GM23338 (cell line): ENCODE measurements around the gene SLC25A10. TPM values are rescaled to one million over a fixed set of nuclear protein-coding genes. Genes with fewer than 3 reads are reported as not detected.

Experiments
- EZH2 ChIP-seq: fragments of 200-600 bp; sonication (generic); IDR thresholded peaks from one replicate; pipeline ENCODE4 v1.8.0; 2017; ENCODE audit warnings: antibody characterized with exemption, mild to moderate bottlenecking, low read depth; ENCODE audit not compliant: unreplicated experiment
- JUNB ChIP-seq: IDR thresholded peaks from one replicate; pipeline ENCODE4 v1.6.1; 2016; ENCODE audit warnings: antibody characterized with exemption; ENCODE audit not compliant: unreplicated experiment
- NANOG ChIP-seq: IDR thresholded peaks from 2 replicates; pipeline ENCODE4 v1.6.1; 2016; ENCODE audit warnings: antibody characterized with exemption, borderline replicate concordance
- POLR2AphosphoS5 ChIP-seq: IDR thresholded peaks from 2 replicates; pipeline ENCODE4 v1.6.1; 2016; ENCODE audit warnings: antibody characterized with exemption, low read depth
- STAT1 ChIP-seq: IDR thresholded peaks from one replicate; pipeline ENCODE4 v1.6.1; 2016; ENCODE audit warnings: antibody characterized with exemption; ENCODE audit not compliant: unreplicated experiment
- ZNF114 ChIP-seq: fragments of 250-450 bp; sonication (Bioruptor Pico); IDR thresholded peaks from 2 replicates; pipeline ENCODE4 v1.5.0; 2020; ENCODE audit warnings: mild to moderate bottlenecking, moderate library complexity
- ZNF331 ChIP-seq: fragments of 250-450 bp; sonication (Bioruptor Pico); IDR thresholded peaks from 2 replicates; pipeline ENCODE4 v1.5.0; 2020; ENCODE audit warnings: low read depth, mild to moderate bottlenecking, moderate library complexity
- ZNF462 ChIP-seq: fragments of 250-450 bp; sonication (Bioruptor Pico); IDR thresholded peaks from 2 replicates; pipeline ENCODE4 v1.5.0; 2020; ENCODE audit warnings: mild to moderate bottlenecking, moderate library complexity
- polyA plus RNA-seq: library from polyadenylated mRNA; unstranded; fragments of >200 nt; fragmentation: Nextera tagmentation; extraction: Ambion mirVana; gene quantifications from 2 replicates; pipeline ENCODE4 v1.2.1, GENCODE V29; 2016
- total RNA-seq: library from RNA; depleted of rRNA; stranded (reverse); fragments of >200 nt; shearing (Covaris generic); gene quantifications from 2 replicates; pipeline ENCODE4 v1.2.3, GENCODE V29; 2014
- TF ChIP-seq, protein P1 (sequence below), 2 experiments: fragments of 200-600 bp in 1 of 2; sonication (generic) in 1 of 2; conservative IDR thresholded peaks; 2 replicates each; pipeline versions ENCODE4 v1.5.1 to v1.6.1; 2016 to 2017; ENCODE audit warnings: antibody characterized with exemption in 2 of 2, low read depth in 2 of 2, mild to moderate bottlenecking in 2 of 2, moderate library complexity in 1 of 2

SLC25A10 gene
- total and polyA plus RNA-seq, 2 experiments from 2014 or later, result 25.7 to 47.4 TPM

DNA sequence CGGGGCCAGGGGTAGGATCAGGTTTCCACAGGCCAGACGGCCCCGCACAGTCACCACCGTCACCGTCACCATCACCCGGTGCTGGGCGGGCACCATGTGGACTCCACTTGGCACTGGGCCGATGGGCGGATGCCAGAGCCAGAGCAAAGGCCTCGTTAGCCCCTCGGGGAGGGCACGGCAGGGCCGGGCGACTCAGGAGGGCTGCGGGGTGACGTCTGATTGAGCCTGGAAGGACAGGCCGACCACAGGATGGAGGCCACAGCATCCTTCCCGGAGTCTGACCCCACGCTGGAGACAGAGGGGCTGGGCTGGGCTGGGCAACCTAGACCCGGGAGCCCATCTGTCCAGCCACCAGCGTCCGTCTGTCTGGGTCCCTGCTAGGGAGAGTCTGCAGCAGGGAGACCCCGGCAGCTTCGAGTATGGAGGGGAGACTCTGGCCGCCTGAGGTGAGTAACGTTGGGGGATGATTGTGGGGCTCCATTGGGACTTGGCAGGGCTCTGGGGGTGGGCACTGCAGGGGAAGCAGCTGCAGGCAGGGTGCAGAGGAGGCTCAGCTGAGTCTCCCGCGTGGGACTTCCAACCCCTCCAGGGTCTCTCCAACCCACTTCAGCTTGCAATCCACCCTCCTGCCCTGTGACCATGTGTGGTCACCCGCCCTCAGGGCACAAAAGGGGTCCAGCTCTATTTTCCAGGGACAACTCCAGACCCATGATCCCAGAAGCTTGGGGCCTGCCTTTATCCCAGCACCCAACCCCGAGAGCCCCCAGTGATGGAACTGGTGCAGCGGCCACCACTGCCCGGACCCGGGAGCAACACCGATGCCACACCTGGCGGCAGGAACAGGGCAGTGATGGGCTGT is 22.6 kb downstream of the SLC25A10 start (continued):
- TF ChIP-seq ZNF462 (CRISPR knock-in tag) (no peak), ZNF331 (CRISPR knock-in tag) (no peak), NANOG (no peak), EZH2 (no peak), ZNF114 (CRISPR knock-in tag) (no peak), JUNB (no peak), POLR2AphosphoS5 (no peak), STAT1 (no peak)
- TF ChIP-seq, protein P1, sequence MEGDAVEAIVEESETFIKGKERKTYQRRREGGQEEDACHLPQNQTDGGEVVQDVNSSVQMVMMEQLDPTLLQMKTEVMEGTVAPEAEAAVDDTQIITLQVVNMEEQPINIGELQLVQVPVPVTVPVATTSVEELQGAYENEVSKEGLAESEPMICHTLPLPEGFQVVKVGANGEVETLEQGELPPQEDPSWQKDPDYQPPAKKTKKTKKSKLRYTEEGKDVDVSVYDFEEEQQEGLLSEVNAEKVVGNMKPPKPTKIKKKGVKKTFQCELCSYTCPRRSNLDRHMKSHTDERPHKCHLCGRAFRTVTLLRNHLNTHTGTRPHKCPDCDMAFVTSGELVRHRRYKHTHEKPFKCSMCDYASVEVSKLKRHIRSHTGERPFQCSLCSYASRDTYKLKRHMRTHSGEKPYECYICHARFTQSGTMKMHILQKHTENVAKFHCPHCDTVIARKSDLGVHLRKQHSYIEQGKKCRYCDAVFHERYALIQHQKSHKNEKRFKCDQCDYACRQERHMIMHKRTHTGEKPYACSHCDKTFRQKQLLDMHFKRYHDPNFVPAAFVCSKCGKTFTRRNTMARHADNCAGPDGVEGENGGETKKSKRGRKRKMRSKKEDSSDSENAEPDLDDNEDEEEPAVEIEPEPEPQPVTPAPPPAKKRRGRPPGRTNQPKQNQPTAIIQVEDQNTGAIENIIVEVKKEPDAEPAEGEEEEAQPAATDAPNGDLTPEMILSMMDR (conservative IDR thresholded peaks at IDR 0.05; ENCODE audit: low read depth in 2 of 2), result no peak
